Measurements from ENCODE around the gene BCL7A.
A peak's percentile ranks its signal among the peaks of the same experiment; 100 is the strongest.

The BCL7A gene

DNA sequence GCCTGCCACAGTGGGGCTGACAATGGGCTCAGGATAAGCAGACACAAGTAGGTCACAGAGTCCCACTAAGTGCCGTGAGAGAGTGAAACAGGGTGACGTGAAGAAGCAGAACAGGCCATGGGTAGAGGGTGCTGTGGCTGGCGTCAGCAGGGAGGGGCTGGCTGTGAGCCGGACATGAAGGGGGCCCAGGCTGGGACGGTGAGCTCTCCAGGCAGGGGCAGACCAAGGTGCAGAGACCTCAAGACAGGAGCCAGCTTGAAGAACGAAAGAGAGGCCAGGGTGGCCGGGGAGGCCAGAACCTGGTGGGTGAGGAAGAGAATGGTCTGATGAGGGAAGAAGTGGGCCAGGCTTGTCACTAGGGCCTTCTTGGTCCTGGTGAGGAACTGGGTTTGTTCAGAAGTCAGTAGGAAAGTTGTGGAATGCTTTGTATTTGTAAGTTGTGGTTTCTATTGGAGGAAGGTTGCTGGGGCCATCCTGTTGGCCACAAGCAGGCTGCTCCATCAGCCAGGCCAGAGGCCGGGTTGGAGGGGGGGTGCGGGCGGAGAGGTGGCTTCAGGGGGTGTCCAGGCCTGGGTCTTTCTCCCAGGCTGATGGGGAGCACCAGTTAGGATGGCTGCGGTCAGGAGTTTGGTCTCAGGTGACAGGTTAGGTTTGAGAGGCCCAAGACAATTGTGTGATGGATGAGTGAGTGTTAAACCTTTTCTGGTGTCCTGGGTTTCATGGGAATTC lies 35.5 kb downstream of the BCL7A start:
- DNase-seq, result no peak

DNA sequence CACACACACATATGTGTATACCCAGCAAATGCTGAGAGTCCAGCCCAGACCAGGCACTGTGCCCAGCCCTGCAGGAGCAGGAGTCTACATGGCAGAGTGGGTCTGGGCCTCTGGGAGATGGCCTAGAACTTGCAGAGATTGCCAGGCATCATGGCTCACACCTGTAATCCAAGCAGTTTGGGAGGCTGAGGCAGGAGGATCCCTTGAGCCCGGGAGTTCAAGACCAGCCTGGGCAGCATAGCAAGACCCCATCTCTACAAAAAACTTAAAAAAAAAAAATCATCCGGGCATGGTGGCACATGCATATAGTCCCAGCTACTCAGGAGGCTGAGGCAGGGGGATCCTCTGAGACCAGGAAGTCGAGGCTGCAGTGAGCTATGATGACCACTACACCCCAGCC lies 36.1 kb downstream of the BCL7A start:
- no peak for DNase-seq

DNA sequence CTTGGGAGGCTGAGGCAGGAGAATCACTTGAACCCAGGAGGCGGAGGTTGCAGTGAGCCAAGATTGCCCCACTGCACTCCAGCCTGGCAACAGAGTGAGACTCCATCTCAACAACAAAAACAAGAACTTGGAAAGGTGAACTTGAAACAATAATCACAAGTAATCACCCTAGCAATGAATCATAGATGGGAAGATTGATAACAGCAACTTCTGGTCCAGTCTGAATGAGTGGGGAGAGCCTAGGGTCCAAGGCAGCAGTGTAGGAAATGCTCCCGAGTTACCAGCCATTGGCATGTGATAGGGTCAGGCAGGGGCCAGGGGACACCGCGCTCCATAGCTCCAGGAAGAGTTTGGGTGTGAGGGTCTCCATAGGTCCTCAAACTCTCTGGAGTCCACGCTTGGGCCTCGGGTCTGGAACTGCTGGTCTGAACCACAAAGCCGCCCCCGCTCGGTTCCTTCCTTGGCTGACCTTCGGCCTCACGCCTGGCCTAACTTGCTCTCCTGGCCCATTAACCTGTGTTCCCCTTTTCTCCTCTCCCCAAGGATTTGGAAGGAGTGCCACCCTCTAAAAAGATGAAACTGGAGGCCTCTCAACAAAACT lies 37.0 kb downstream of the BCL7A start:
- no peak for DNase-seq

DNA sequence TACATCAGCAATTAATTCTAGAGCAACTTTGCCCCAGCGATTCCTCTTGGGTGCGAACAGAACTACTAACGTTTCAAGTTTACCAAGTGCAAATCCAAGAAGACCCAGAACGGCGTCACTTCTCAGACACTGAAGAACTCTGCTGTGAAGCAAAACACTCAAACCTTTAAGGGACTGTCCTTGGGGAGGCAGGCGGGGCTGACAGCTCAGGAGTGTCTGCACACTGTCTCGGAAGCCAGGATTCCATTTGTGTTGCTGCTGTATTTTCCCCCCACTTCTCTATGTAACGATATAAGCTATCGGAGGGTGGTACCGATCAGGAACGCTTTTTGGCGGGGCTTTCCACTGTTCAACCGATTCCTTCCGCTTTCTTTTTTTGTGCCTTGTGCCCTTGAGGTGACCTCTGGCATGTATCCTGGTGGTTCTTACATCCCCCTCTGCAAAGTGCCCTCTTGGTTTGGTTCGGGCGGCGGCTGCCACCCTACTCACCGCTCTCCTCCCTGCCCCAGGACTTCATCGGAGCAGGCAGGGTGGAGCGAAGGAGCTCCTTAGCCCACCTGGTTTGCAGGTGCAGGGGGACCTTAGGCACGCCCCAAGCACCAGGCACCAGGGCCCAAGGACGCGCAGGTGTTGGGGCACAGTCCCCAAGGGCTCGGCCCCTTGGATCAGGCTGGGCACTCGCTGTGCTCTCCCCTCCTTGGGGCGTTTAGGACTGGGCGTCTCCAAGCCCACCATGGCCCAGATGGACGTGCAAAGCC lies 37.7 kb downstream of the BCL7A start:
- no peak for DNase-seq

DNA sequence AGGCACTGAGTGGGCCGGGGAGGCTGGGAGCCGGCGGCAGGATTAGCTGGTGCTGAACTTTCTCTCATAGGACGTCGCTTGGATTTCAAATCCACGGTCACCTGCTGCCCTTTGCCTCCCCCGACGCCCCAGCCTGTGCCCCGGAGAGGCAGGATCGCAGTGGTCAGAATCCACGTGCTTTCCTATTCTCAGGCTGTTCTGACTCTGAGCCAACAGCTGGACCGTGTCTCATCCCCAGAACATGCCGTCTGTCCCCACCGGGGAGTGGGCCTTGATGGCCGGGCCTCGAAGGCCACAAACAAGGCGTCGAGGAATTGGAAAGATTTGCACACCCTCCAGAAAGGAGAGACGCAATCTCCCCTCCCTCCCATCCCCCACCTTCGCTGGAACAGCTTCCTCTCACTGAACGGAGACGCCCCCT lies 38.4 kb downstream of the BCL7A start:
- no peak for DNase-seq

DNA sequence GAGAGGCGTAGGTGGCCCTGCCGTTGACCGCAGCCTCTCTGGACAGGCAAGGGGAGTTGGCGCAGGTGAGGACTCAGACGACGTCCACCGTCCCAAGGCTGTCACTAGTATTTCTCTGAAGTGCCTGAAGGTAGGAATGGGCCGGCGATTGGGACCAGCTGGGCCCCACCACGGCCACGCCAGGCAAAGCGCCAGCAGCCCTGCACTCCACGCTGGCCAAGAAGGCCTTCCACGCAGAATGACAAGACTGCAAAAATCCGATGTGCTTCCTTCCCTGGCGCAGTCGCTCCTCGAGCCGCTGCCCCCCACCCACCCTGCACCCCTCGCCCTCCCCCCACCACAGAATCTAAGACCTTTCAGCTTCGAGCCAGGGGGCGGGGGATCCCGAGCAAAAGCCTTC lies 39.6 kb downstream of the BCL7A start:
- no peak for DNase-seq

DNA sequence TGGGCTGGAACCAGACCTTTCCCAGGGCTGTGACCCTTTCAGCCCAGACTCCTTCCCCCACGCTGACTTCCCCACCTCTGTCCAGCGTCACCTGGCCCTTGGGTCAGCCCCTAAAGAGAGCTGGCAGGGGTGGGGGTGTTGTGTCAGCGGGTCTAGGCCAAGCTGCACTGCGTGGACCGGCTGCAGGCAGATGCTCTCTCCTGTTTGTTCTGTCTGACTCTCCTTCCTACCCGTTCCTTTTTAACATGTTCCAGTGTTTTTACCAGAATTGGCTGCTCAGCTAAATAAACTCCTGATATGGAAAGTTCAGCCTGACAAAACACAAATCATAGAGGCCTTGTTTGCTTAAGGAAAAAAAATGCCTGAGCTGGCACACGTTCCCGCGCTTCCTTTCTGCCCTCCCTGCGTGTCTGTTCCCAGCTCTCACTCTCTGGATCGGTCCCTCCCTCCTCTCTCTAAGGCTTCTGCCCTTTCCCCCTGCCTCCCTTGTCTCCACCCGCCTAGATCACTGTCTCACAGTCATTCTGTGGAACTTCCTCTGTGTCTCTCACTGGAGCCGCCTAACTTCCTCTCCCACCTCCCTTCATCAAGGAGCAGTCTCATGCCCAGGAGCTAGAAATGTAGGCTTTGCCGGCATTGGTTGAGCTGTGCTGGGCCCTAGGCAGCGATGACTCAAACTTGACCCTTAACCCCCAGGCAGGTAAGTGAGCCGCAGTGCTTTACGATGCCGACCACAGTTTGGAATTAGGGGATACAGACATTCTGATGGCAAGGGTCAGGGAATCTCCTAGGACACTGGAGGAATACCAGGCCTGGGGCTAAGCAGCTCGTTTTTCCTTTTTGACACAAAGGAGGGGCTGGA lies 41.4 kb downstream of the BCL7A start:
- peak; percentile 58 for DNase-seq

DNA sequence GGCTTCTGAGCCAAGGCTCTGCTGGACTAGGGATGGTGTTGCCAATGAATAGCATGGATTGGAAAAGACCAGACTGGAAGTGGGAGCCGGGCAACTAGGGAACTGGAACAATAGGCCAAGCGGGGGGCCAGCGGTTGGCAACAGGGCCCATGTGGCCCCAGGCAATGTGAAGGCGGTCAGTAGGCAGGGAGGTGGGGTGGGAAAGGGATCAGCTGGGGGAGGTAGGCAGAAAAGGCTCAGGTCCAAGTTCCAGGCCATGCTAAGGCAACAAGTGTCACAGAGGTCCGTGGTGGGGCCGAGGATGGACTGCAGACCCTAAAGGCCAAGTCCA lies 42.0 kb downstream of the BCL7A start:
- peak; percentile 13 for DNase-seq

DNA sequence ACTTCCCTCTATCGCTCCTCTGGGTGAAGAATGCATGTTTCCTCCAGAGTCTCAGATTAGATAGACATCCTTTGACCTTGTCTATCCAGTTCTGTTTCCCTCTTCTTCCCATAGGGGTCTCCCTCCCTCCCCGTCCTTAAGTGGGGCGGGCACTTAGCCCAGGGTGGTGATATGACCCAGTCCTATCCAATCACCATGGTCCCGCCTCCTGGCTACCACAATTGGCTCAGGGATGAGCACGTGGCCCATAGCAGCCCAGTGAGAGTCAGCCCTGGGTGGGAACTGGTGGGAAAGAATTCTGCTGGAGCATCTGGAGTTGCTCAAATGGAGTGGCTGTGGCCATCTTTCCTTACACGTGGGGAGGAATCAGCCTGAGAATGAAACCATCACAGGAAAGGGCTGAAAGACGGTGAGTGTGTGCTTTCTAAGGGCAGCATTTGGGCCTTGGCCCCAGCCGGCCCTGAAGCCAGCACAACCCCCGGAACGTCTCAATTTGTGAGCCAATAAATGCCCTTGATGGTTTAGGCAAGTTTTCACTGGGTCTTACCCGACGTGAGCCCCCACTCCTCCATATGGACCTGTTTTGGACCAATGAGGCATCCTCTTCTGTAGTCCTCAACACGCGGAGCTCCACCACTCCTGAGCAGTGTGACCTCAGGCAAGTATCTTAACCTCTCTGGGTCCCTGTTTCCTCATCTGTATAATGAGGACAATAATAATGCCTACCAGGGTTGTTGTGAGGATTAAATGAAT lies 42.5 kb downstream of the BCL7A start:
- DNase-seq, result peak; percentile 99

DNA sequence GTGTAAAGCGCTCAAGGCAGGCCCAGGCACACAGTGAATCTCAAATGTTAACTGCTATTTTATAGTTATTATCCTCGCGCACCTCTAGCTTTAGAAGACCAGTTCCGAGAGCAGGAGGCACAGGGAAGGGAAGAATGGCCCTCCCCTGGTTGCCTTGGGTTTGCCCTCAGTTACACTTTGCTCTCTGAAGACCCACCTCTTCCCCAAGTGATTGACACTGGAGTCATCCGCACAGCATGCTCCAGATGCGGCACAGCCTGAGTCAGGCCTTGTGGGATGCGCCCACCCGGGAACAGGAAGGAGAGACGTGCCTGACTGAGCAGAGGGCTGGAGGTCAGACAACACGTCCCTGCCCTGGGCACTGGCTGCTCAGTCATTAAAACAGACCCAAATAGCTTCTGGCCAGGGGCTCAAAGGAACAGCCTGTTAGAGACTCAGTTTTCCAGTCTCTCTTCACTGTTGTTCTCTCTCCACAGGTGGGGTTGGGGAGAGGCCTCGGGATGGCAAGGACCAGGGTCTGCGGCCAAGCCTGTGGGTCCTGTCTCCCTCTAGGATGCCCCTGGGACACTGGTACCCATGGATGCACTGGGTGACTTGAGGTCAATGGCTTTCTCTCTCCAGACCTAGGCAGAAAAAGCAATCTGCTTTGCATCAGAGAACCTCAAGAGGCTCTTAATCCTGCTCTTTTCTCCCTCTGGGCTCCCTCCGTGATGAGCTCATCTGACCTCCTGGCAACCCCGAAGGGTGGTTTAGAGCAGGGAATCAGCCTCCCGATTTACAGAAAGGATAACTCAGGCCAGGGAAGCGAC lies 43.3 kb downstream of the BCL7A start:
- DNase-seq, result peak; percentile 97

DNA sequence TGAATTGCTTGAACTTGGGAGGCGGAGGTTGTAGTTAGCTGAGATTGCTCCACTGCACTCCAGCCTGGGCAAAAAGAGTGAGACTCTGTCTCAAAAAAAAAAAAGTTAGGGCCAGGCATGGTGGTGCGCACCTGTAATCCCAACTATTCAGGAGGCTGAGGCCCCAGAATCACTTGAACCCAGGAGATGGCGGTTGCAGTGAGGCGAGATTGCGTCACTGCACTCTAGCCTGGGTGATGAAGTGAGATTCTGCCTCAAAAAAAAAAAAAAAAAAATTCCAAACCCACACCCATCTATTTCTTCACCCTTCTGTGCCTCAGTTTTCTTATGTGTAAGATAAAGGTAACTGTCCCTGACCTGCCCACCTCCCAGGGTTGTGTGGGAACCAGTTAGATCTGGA lies 45.9 kb downstream of the BCL7A start:
- no peak for DNase-seq

DNA sequence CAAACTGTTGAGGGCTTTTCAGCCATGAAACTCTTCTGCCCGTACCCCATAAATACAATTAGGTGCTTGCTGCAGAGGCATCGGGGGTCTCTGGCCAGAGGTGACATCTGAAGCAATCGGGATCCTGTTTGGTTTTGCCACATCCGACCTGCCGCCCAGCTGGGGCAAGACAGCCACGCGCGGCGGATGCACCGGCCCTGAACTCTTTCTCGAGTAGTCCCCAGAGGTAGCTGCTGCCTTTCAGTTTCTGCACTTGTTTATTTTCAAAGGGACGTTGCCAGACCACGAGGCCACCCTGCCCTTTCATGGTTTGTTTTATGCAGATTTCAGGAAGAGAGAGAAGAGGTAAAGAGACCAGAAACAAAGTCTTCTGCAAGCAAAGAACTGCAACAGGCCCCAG lies 46.3 kb downstream of the BCL7A start:
- DNase-seq, result no peak

DNA sequence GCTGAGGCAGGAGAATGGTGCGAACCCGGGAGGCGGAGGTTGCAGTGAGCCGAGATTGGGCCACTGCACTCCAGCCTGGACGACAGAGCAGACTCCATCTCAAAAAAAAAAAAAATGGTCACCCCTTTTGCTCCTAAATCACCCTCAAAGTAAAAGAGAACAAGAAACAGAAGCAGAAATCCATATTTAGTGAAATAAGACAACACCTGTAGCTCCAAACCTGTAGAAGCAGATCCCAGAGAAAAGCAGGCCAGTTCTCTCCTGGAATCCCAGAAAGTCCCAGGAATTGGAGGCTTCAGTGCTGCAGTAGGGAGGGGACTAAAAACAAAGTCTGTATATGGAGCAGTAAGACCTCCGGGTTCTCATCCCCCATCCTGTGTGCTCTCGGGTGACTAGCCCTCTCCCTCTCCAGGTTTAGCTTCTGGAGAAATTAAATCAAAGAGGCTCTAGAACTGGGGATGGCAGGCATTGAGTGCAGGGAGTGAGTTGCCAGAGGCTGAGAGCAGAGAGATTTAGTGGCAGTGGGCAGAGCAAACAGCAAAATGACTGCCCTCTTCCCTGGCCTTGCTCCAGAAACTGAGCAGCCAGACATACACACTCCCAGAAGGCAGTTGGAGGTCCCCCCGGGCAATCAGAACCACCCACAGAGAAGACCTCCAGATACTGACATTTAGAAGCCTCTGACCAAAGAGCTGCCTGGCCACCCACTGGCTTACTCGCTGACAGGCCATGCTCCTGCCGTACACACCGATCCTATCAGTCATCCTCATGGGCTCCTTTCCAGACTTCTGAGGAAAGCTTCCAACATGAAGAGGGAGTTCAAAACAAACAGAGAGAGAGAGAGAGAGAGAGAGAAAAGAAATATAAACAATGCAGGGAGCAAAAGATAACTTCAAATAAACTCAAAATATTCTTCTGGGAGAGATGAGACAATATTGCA lies 50.6 kb downstream of the BCL7A start:
- DNase-seq, result peak; percentile 93

DNA sequence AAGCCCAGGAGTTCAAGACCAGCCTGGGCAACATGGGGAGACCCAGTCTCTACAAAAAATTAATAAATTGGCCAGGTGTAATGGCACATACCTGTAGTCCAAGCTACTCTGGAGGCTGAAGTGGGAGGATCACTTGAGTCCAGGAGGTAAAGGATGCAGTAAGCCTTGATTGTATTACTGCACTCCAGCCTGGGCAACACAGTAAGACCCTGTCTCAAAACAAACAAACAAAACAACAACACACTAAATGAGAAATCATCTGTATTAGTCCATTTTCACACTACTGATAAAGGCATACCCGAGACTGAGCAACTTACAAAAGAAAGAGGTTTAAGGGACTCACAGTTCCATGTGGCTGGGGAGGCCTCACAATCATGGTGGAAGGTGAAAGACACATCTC lies 52.1 kb downstream of the BCL7A start:
- DNase-seq, result no peak

DNA sequence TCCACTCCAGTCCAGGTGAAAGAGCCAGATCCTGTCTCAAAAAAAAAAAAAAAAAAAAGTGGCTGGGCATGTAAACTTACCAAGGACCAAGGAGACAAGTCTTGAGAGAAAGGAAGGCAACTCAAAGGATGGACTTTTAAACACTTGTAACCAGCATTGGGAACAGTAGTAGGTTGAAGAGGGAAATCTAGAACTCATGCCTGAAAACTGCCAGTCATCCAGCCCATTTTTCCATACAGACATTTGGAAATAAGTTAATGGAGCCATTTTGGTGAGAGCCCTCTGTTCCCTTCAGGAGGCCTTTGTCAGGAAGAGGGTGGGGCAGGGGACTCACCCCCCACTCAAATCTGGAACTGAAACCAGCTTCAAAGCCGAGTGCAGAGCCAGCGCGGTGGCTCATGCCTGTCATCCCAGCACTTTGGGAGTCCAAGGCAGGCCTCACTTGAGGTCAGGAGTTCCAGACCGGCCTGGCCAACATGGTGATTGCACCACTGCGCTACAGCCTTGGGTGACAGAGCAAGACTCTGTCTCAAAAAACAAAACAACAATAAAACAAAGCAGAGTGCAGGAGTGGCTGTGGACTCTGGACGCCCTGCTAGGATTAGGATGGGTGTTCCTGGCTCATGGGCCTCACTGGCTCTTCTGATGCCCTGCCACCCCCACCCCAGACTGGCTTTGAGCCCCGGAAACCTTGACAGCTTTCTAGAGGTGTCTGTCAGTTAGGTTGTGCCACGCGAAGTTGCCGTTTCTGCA lies 55.2 kb downstream of the BCL7A start:
- no peak for DNase-seq

DNA sequence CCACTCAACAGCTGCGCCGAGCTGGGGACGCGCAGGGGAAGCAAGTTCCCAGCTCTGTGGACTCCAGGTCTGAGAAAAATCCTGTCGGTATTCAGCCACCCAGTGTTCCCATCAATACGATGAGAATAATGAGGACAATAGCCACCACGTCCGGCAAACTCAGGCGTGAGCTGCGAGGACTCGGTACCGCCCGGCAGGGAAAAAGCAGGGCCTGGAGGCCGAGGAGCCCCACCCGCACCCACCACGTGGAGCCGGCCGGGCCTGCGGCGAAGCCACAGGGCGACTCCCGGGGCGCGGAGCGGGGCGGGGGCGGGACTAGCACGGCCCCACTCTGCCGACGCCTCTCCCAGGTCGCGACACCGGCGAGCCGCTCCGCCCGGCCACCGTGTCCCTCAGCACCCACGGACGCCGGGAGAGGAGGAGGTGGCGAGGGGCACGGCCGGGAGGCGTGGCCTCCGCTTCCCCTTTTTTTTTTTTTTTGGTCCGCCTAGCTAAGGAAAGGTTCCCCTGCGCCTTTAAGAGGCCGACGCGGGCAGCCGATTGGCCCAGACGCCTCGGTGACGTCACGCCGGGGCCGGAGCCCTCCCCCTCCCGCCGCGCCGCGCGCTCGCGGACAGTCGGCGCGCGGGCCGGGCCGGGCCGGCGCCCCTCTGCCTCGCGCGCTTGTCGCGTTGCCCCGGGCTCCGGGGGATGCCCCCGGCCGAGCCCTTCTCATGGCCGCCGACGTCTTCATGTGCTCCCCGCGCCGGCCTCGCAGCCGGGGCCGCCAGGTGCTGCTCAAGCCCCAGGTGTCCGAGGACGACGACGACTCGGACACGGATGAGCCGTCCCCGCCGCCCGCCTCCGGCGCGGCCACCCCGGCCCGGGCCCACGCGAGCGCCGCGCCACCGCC lies 56.7 kb downstream of the BCL7A start, which contains the start of gene MLXIP:
MLXIP (plus strand) TSS at position 616 of the 892 bp plus-strand sequence; CDS start at position 714, 98 bp downstream.
- DNase-seq, result peak; percentile 90

DNA sequence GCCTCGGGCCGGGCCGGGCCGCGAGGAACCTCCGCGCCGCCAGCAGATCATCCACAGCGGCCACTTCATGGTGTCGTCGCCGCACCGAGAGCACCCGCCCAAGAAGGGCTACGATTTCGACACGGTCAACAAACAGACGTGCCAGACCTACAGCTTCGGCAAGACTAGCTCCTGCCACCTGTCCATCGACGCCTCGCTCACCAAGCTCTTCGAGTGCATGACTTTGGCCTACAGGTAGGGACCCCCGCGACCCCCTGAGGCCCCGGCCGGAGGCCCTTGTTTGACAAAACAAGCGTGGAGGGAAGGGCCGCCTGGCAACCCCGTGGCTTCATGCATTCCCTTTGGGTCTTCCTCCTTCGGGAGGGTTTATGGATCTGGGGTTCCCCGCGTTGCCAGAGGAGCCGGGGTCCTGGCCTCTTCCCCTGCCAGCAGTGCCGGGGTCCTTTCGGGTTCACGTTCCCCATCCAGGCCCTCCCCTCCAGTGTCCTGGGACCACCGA lies 57.4 kb downstream of the BCL7A start:
- no peak for DNase-seq

DNA sequence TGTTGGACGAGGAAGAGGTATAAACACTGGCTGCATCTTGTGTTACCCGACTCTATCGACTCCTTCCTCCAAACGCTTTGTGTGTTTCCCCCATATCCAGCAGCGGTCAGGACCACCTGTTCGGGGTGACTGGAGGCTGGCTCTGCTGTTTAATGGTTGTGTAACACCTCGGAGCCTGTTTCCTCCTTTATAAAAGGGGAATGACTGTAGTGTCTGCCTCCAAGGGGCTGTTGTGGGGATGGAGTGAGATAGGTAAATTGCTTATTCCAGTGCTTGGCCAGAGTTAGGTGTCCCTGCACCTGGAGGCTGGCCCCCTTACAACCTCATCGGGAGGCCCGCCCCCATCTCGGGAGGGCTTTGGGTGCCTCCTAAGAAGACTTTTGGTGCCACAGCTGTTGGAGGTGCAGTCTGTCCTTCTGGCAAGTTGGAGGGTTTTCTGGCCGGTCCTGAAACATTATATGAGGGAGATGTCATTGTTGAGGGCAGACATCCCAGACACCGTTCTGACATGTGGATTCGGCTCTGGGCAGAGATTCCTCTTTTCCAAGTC lies 57.9 kb downstream of the BCL7A start:
- DNase-seq, result no peak

All from HCEC 1CT (cell line).